Measurements from ENCODE around the gene RNPEP. TPM values are rescaled to one million over a fixed set of nuclear protein-coding genes. Genes with fewer than 3 reads are reported as not detected.

The RNPEP gene
- total RNA-seq, 4 donors from 2014 or later, result 107 to 168 (median 135) TPM

GRCh38 chr1:201988601-201989000 lies 6.2 kb downstream of the RNPEP start:
- TF ChIP-seq POLR2A (IDR thresholded peaks at IDR 0.05) (no peak), CTCF (IDR thresholded peaks at IDR 0.05) (no peak), EP300 (IDR thresholded peaks at IDR 0.05) (no peak)
- Histone ChIP-seq H3K27me3 (no peaks in the 10 kb centered on the region), H3K36me3 (peaks cover 2 to 52% (median 11%) of the 10 kb centered on the region in 3 donors), H3K4me3 (no peak overlapping the region), H3K4me1 (peaks cover 0 to 32% (median 8%) of the 10 kb centered on the region in 4 donors), H3K27ac (peak overlapping the region in 1 of 4 donors; percentile 3), H3K9me3 (no peaks in the 10 kb centered on the region)
- WGBS, 2 donors, result 70 to 88% methylated on average over 6 to 7 of the region's 7 CpGs
- no peak for DNase-seq (ENCODE audit: low spot score in 2 of 2)

GRCh38 chr1:201989354-201990128 lies 7.1 kb downstream of the RNPEP start:
- WGBS, 2 donors, result 92 to 95% methylated on average over 10 of the region's 10 CpGs
- H3K4me1 ChIP-seq, result peaks cover 0 to 23% (median under 1%) of the 10 kb centered on the region in 4 donors
- TF ChIP-seq EP300 (IDR thresholded peaks at IDR 0.05), result no peak
- no peak for TF ChIP-seq POLR2A (IDR thresholded peaks at IDR 0.05)
- no peak for TF ChIP-seq CTCF (IDR thresholded peaks at IDR 0.05)
- DNase-seq (ENCODE audit: low spot score in 2 of 2), result no peak
- no peak overlapping the region for H3K27ac ChIP-seq
- peaks cover 2 to 61% (median 11%) of the 10 kb centered on the region in 3 donors for H3K36me3 ChIP-seq
- H3K27me3 ChIP-seq, result no peaks in the 10 kb centered on the region
- H3K4me3 ChIP-seq, result no peak overlapping the region
- no peaks in the 10 kb centered on the region for H3K9me3 ChIP-seq

GRCh38 chr1:201990427-201990826 lies 8.0 kb downstream of the RNPEP start:
- H3K4me1 ChIP-seq, result peaks cover 0 to 15% (median 0%) of the 10 kb centered on the region in 4 donors
- H3K9me3 ChIP-seq, result no peaks in the 10 kb centered on the region
- H3K36me3 ChIP-seq, result peaks cover 2 to 70% (median 11%) of the 10 kb centered on the region in 3 donors
- H3K27ac ChIP-seq, result no peak overlapping the region
- H3K4me3 ChIP-seq, result no peak overlapping the region
- 62 to 69% methylated on average over 6 of the region's 6 CpGs for WGBS, 2 donors
- TF ChIP-seq CTCF (IDR thresholded peaks at IDR 0.05) (no peak), POLR2A (IDR thresholded peaks at IDR 0.05) (no peak), EP300 (IDR thresholded peaks at IDR 0.05) (no peak)
- no peaks in the 10 kb centered on the region for H3K27me3 ChIP-seq
- DNase-seq (ENCODE audit: low spot score in 2 of 2), result no peak

GRCh38 chr1:201999625-202000238 lies 17.3 kb downstream of the RNPEP start:
- H3K27me3 ChIP-seq, result no peaks in the 10 kb centered on the region
- no peaks in the 10 kb centered on the region for H3K9me3 ChIP-seq
- TF ChIP-seq EP300 (IDR thresholded peaks at IDR 0.05) (no peak), POLR2A (IDR thresholded peaks at IDR 0.05) (no peak), CTCF (IDR thresholded peaks at IDR 0.05) (peak; percentile 57 to 69 (median 66))
- DNase-seq (ENCODE audit: low spot score in 2 of 2), result no peak
- peaks cover 7 to 94% (median 31%) of the 10 kb centered on the region in 3 donors for H3K36me3 ChIP-seq
- H3K4me3 ChIP-seq, result no peak overlapping the region
- no peak overlapping the region for H3K27ac ChIP-seq
- 57% methylated on average over 13 to 16 of the region's 16 CpGs for WGBS, 2 donors
- peaks cover 0 to 8% (median 0%) of the 10 kb centered on the region in 4 donors for H3K4me1 ChIP-seq

- Histone ChIP-seq H3K27me3 (no peaks in the 10 kb centered on the region), H3K27ac (no peak overlapping the region), H3K9me3 (no peaks in the 10 kb centered on the region), H3K4me3 (no peak overlapping the region), H3K4me1 (peaks cover 0 to 24% (median 0%) of the 10 kb centered on the region in 4 donors), H3K36me3 (peaks cover 7 to 92% (median 35%) of the 10 kb centered on the region in 3 donors)
- WGBS, 2 donors, result 69 to 78% methylated on average over 9 of the region's 9 CpGs
- DNase-seq (ENCODE audit: low spot score in 2 of 2), result no peak
- TF ChIP-seq POLR2A (IDR thresholded peaks at IDR 0.05) (no peak), CTCF (IDR thresholded peaks at IDR 0.05) (no peak)
These were observed 20.1 kb downstream of the RNPEP start for GRCh38 chr1:202002507-202002906.

All from tibial nerve (tissue), 4 donors.